Mesenchymal stem cell (in vitro differentiated cells and primary cell): ENCODE measurements around the gene MET.
"Not testable (repeated sequence)": the region's sequence is repeated elsewhere in the genome, so short reads cannot be mapped to it uniquely, and the experiment has no call there.

Experiments used
- DNase-seq: peaks from one replicate; pipeline ENCODE4 v3.0.0-alpha.2; 2013
- H2AFZ ChIP-seq: one replicate; pipeline ENCODE4 v1.6.1; 2013; ENCODE audit warnings: low read depth, mild to moderate bottlenecking, control low read depth, inconsistent platforms, low read length, moderate library complexity
- H2AK5ac ChIP-seq: 2 replicates; pipeline ENCODE4 v1.6.1; 2013; ENCODE audit warnings: low read length, moderate library complexity, mild to moderate bottlenecking, inconsistent platforms; ENCODE audit not compliant: severe bottlenecking
- H2BK120ac ChIP-seq: one replicate; pipeline ENCODE4 v1.6.1; 2013; ENCODE audit warnings: low read depth, mild to moderate bottlenecking, inconsistent platforms, low read length, moderate library complexity
- H2BK12ac ChIP-seq, 2 experiments: one replicate each; pipeline ENCODE4 v1.6.1; 2013; ENCODE audit warnings: inconsistent platforms in 2 of 2, low read length in 2 of 2, mild to moderate bottlenecking in 2 of 2, moderate library complexity in 2 of 2, control low read depth in 1 of 2
- H2BK15ac ChIP-seq: one replicate; pipeline ENCODE4 v1.6.1; 2013; ENCODE audit warnings: mild to moderate bottlenecking, low read depth, inconsistent platforms; ENCODE audit not compliant: poor library complexity, severe bottlenecking
- H2BK5ac ChIP-seq: 2 replicates; pipeline ENCODE4 v1.6.1; 2013; ENCODE audit warnings: low read depth, mild to moderate bottlenecking, low read length, control low read depth, inconsistent platforms; ENCODE audit not compliant: poor library complexity, severe bottlenecking
- H3K14ac ChIP-seq, 2 experiments: one replicate each; pipeline ENCODE4 v1.6.1; 2013; ENCODE audit warnings: inconsistent platforms in 2 of 2, low read length in 2 of 2, control low read depth in 1 of 2, mild to moderate bottlenecking in 1 of 2, moderate library complexity in 1 of 2
- H3K18ac ChIP-seq, 2 experiments: one replicate each; pipeline ENCODE4 v1.6.1; 2013; ENCODE audit warnings: inconsistent platforms in 2 of 2, low read length in 2 of 2, control low read depth in 1 of 2, low read depth in 1 of 2, mild to moderate bottlenecking in 1 of 2
- H3K23ac ChIP-seq, 2 experiments: one replicate each; pipeline ENCODE4 v1.6.1; 2013; ENCODE audit warnings: inconsistent platforms in 2 of 2, low read length in 2 of 2, mild to moderate bottlenecking in 2 of 2, moderate library complexity in 2 of 2, control low read depth in 1 of 2
- H3K27ac ChIP-seq: 2 replicates; pipeline ENCODE4 v1.5.1; 2013; ENCODE audit warnings: mild to moderate bottlenecking, moderate library complexity, low read length, control low read depth, inconsistent platforms; ENCODE audit not compliant: poor library complexity, severe bottlenecking
- H3K27me3 ChIP-seq, 2 experiments: 2 replicates each; pipeline versions ENCODE4 v1.6.1 to v1.7.0; 2013; ENCODE audit warnings: low read length in 2 of 2, mild to moderate bottlenecking in 2 of 2, moderate library complexity in 2 of 2, control low read depth in 1 of 2, inconsistent platforms in 1 of 2; ENCODE audit not compliant: control insufficient read depth in 1 of 2, insufficient read depth in 1 of 2
- H3K36me3 ChIP-seq, 2 experiments: 2 replicates each; pipeline versions ENCODE4 v1.6.1 to v1.7.0; 2013; ENCODE audit warnings: low read length in 2 of 2, control low read depth in 1 of 2, inconsistent platforms in 1 of 2, low read depth in 1 of 2, mild to moderate bottlenecking in 1 of 2; ENCODE audit not compliant: insufficient read depth in 2 of 2, control insufficient read depth in 1 of 2
- H3K4ac ChIP-seq, 2 experiments: one replicate each; pipeline ENCODE4 v1.6.1; 2013; ENCODE audit warnings: inconsistent platforms in 2 of 2, low read length in 2 of 2, mild to moderate bottlenecking in 2 of 2, moderate library complexity in 2 of 2, control low read depth in 1 of 2, low read depth in 1 of 2
- H3K4me1 ChIP-seq: 2 replicates; pipeline ENCODE4 v1.6.1; 2013; ENCODE audit warnings: low read depth, low read length, control low read depth; ENCODE audit not compliant: control insufficient read depth, insufficient read depth
- H3K4me2 ChIP-seq: 2 replicates; pipeline ENCODE4 v1.6.1; 2013; ENCODE audit warnings: low read length, mild to moderate bottlenecking, inconsistent platforms; ENCODE audit not compliant: poor library complexity, severe bottlenecking
- H3K4me3 ChIP-seq, 2 experiments: 2 replicates each; pipeline versions ENCODE4 v1.5.1 to v1.7.0; 2013; ENCODE audit warnings: low read length in 2 of 2, mild to moderate bottlenecking in 2 of 2, control low read depth in 1 of 2, low read depth in 1 of 2; ENCODE audit not compliant: insufficient read depth in 1 of 2
- H3K79me1 ChIP-seq: replicated peaks from 2 replicates; pipeline ENCODE4 v1.6.1; 2013; ENCODE audit warnings: mild to moderate bottlenecking, control low read depth, low read length, inconsistent platforms; ENCODE audit not compliant: poor library complexity, severe bottlenecking
- H3K9ac ChIP-seq: 2 replicates; pipeline ENCODE4 v1.7.0; 2013; ENCODE audit warnings: mild to moderate bottlenecking, low read length, moderate library complexity
- H3K9me3 ChIP-seq: 2 replicates; pipeline ENCODE4 v1.7.0; 2013; ENCODE audit warnings: mild to moderate bottlenecking, low read length; ENCODE audit not compliant: control insufficient read depth
- H4K8ac ChIP-seq: one replicate; pipeline ENCODE4 v1.6.1; 2013; ENCODE audit warnings: inconsistent platforms, mild to moderate bottlenecking, low read length, moderate library complexity
- H4K91ac ChIP-seq: one replicate; pipeline ENCODE4 v1.6.1; 2013; ENCODE audit warnings: mild to moderate bottlenecking, low read length, inconsistent platforms
- WGBS: methylation state at CpG from one replicate; pipeline ENCODE4 v1.1.7; 2013; ENCODE audit warnings: mixed read lengths; 5-methylcytosine and 5-hydroxymethylcytosine counted together

The MET gene

DNA sequence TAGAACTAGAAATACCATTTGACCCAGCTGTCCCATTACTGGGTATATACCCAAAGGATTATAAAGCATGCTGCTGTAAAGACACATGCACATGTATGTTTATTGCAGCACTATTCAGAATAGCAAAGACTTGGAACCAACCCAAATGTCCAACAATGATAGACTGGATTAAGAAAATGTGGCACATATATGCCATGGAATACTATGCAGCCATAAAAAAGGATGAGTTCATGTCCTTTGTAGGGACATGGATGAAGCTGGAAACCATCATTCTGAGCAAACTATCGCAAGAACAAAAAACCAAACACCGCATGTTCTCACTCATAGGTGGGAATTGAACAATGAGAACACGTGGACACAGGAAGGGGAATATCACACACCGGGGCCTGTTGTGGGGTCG is 74.4 kb downstream of the MET start:
- not testable (repeated sequence) for H2BK15ac ChIP-seq, H3K4me2 ChIP-seq, H3K18ac ChIP-seq, H4K8ac ChIP-seq, H3K4me3 ChIP-seq, H2BK5ac ChIP-seq, H3K27ac ChIP-seq, H2BK12ac ChIP-seq, H2AK5ac ChIP-seq, H3K4ac ChIP-seq, DNase-seq, H3K14ac ChIP-seq, H3K9me3 ChIP-seq, H4K91ac ChIP-seq, H2AFZ ChIP-seq, H2BK120ac ChIP-seq, H3K23ac ChIP-seq, H3K4me1 ChIP-seq, H3K27me3 ChIP-seq, H3K9ac ChIP-seq
- WGBS: no CpG with 5 or more reads among the region's 5 CpGs
- Histone ChIP-seq H3K36me3 (peaks cover 1 to 13% of the 10 kb centered on the region in 2 experiments), H3K79me1 (peaks cover 13% of the 10 kb centered on the region)

DNA sequence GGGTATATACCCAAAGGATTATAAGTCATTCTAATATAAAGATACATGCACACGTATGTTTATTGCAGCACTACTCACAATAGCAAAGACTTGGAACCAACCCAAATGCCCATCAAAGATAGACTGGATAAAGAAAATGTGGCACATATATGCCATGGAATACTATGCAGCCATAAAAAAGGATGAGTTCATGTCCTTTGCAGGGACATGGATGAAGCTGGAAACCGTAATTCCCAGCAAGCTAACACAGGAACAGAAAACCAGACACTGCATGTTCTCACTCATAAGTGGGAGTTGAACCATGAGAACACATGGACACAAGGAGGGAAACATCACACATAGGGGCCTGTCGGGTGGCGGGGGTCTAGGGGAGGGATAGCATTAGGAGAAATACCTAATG is 79.1 kb downstream of the MET start:
- H2BK12ac ChIP-seq, H2AK5ac ChIP-seq, H2AFZ ChIP-seq, H3K9ac ChIP-seq, H4K8ac ChIP-seq, H3K4me2 ChIP-seq, H3K4ac ChIP-seq, H2BK5ac ChIP-seq, H3K27ac ChIP-seq, H4K91ac ChIP-seq, H3K4me3 ChIP-seq, H3K27me3 ChIP-seq, H2BK120ac ChIP-seq, H3K9me3 ChIP-seq, H3K4me1 ChIP-seq, H2BK15ac ChIP-seq, H3K14ac ChIP-seq, H3K18ac ChIP-seq, DNase-seq, H3K36me3 ChIP-seq, H3K23ac ChIP-seq: not testable (repeated sequence)
- H3K79me1 ChIP-seq: peaks cover 16% of the 10 kb centered on the region
- WGBS: 96% methylated on average over 4 of the region's 4 CpGs

DNA sequence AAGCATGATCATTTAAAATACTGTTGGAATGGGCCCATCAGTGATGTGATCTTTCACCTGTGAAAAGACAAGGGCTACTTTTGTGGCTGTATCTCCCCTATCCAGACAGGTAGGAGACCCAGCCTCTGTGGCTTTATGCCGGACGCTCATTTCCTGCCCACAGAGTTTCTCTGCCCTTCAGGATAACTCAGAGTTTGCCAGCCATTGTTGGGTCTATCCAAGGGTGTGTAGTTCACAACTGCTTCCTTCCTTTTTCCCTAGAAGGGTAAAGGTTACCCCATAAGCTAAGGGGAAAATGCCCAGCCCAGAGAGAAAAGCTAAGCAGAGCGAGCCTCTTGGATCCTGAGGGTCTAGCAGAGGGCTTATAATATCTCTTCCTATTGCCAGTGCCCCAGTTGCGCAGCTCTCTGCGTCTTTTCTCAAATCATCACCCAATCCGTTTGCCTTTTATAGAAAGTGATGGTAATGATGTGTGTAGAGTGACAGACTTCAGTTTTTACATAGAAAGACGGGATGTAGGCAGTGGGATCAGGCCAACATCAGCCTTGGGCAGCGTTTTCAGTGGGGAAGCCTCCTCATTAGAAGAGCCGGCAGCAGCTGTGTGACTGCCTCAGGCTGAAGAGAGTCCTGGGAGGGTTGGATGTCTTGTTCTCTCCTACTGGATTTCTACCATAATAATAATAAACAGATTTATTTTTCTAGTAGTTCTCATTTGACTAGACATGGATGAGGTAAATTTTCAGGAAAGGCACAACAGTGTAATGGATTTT is 80.5 kb downstream of the MET start:
- Histone ChIP-seq H4K8ac (no peak overlapping the region), H2BK120ac (no peak overlapping the region), H3K36me3 (peaks cover 4 to 13% of the 10 kb centered on the region in 2 experiments), H3K9me3 (no peaks in the 10 kb centered on the region), H2AFZ (no peak overlapping the region), H3K4me1 (no peaks in the 10 kb centered on the region), H3K4me3 (no peak overlapping the region), H3K9ac (no peak overlapping the region), H2BK12ac (no peak overlapping the region), H3K27me3 (no peaks in the 10 kb centered on the region), H3K4ac (no peak overlapping the region), H3K14ac (no peak overlapping the region), H4K91ac (no peak overlapping the region), H3K18ac (no peak overlapping the region), H3K27ac (no peak overlapping the region), H2BK15ac (no peak overlapping the region), H2BK5ac (no peak overlapping the region), H3K23ac (no peak overlapping the region), H2AK5ac (no peak overlapping the region), H3K4me2 (no peak overlapping the region), H3K79me1 (peaks cover 16% of the 10 kb centered on the region)
- no peak for DNase-seq
- 85% methylated on average over 7 of the region's 9 CpGs for WGBS

DNA sequence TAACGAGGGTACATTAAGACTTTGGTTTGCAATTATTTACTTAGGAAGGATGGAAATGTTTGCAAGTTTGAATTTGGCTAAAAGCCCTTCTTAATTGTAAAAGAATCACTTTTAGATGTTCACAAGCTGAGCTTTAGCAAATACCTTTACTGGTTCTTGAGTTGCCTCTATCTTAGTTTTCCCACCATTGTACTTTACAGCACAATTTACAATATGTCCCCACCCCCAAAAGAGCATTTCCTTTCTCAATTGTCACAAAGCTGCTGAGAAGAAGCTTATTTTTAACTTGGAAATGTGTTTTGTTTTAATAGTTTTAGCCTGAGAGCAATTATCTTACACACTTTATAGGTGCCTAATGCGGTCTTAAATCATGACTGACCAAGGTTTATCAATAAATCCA is 81.1 kb downstream of the MET start:
- WGBS: 76% methylated on average over 1 of the region's 2 CpGs
- H3K23ac ChIP-seq: no peak overlapping the region
- peaks cover 13% of the 10 kb centered on the region for H3K79me1 ChIP-seq
- no peak overlapping the region for H4K8ac ChIP-seq
- no peak overlapping the region for H2AK5ac ChIP-seq
- no peak overlapping the region for H3K9ac ChIP-seq
- H3K18ac ChIP-seq: no peak overlapping the region
- no peak overlapping the region for H2AFZ ChIP-seq
- H3K4me1 ChIP-seq: no peaks in the 10 kb centered on the region
- H3K27ac ChIP-seq: no peak overlapping the region
- DNase-seq: no peak
- H3K36me3 ChIP-seq: peaks cover 7 to 13% of the 10 kb centered on the region in 2 experiments
- H3K4me2 ChIP-seq: no peak overlapping the region
- H3K9me3 ChIP-seq: no peaks in the 10 kb centered on the region
- no peak overlapping the region for H2BK120ac ChIP-seq
- H3K4ac ChIP-seq: no peak overlapping the region
- no peak overlapping the region for H3K4me3 ChIP-seq
- H3K27me3 ChIP-seq: no peaks in the 10 kb centered on the region
- no peak overlapping the region for H2BK15ac ChIP-seq
- H4K91ac ChIP-seq: no peak overlapping the region
- no peak overlapping the region for H2BK12ac ChIP-seq
- H3K14ac ChIP-seq: no peak overlapping the region
- H2BK5ac ChIP-seq: no peak overlapping the region
